Panc1 (cell line): ENCODE measurements around the gene KCNQ1. TPM values are rescaled to one million over a fixed set of nuclear protein-coding genes. Genes with fewer than 3 reads are reported as not detected.

Experiments
- ATAC-seq: fragments of 200-7000 bp; cut with Tn5 transposase; 2 replicates; pipeline ENCODE4 v1.9.1; 2020; ENCODE audit warnings: mild to moderate bottlenecking, moderate library complexity
- BruUV-seq: library from RNA; stranded (reverse); fragments of 400-500 nt; replicated peaks from 2 replicates; lab custom pipeline; 2021; lab: Mats Ljungman, UMichigan
- CTCF ChIA-PET: fragments of 300-600 bp; sonication (Branson Sonifier 250); formaldehyde crosslinking; loops from one replicate; lab custom pipeline; 2022; ENCODE audit warnings: antibody characterized with exemption; lab: Charles Lee
- POLR2A ChIA-PET: fragments of 300-600 bp; sonication (Branson Sonifier 250); formaldehyde crosslinking; loops from one replicate; lab custom pipeline; 2022; ENCODE audit warnings: antibody characterized with exemption; lab: Charles Lee
- DNase-seq: peaks from one replicate; pipeline ENCODE4 v3.0.0-alpha.2; 2010; ENCODE audit warnings: low read depth, low spot score
- H3K27ac ChIP-seq: 2 replicates; pipeline ENCODE4 v1.5.1; 2011; ENCODE audit warnings: mild to moderate bottlenecking, low read length, inconsistent platforms
- H3K27me3 ChIP-seq: fragments of 200-500 bp; sonication (Bioruptor generic); 2 replicates; pipeline ENCODE4 v1.6.0; 2014; ENCODE audit warnings: low read length, inconsistent platforms; ENCODE audit not compliant: control insufficient read depth, insufficient read depth
- H3K36me3 ChIP-seq: fragments of 200-500 bp; sonication (Bioruptor generic); 2 replicates; pipeline ENCODE4 v1.5.1; 2014; ENCODE audit warnings: inconsistent platforms, mild to moderate bottlenecking, low read length, moderate library complexity; ENCODE audit not compliant: control insufficient read depth, insufficient read depth
- H3K4me1 ChIP-seq: 2 replicates; pipeline ENCODE4 v1.5.1; 2011; ENCODE audit warnings: inconsistent platforms, mild to moderate bottlenecking, low read length, moderate library complexity; ENCODE audit not compliant: control insufficient read depth, insufficient read depth
- H3K4me3 ChIP-seq, 2 experiments: 2 replicates each; pipeline ENCODE4 v1.5.1; 2011 to 2012; ENCODE audit warnings: low read depth in 2 of 2, low read length in 2 of 2, mild to moderate bottlenecking in 2 of 2, inconsistent platforms in 1 of 2, moderate library complexity in 1 of 2
- H3K9me3 ChIP-seq: fragments of 200-500 bp; sonication (Bioruptor generic); 2 replicates; pipeline ENCODE4 v1.5.1; 2014; ENCODE audit warnings: low read depth, mild to moderate bottlenecking, inconsistent platforms, low read length, moderate library complexity; ENCODE audit not compliant: control insufficient read depth, insufficient read depth
- POLR2AphosphoS5 ChIP-seq: IDR thresholded peaks from 2 replicates; pipeline ENCODE4 v1.6.1; 2012; ENCODE audit warnings: mild to moderate bottlenecking, low read depth, low read length, moderate library complexity
- SIN3A ChIP-seq: IDR thresholded peaks from 2 replicates; pipeline ENCODE4 v1.6.1; 2012; ENCODE audit warnings: low read depth, mild to moderate bottlenecking, low read length, moderate library complexity, borderline replicate concordance; ENCODE audit not compliant: insufficient read depth
- TCF7L2 ChIP-seq: IDR thresholded peaks from 2 replicates; pipeline ENCODE4 v1.6.1; 2011; ENCODE audit warnings: mild to moderate bottlenecking, low read depth, low read length, inconsistent platforms
- in situ Hi-C: cut with HindIII; loops from 2 replicates; pipeline ENCODE4 v1.10.0; 2016; ENCODE audit warnings: low sequenced_read_pairs, low pct_unique_long_range_greater_than_20kb
- intact Hi-C: fragments of 100-400 bp; cut with micrococcal nuclease; formaldehyde crosslinking; loops from one replicate; pipeline ENCODE4 v1.10.0; 2022; ENCODE audit not compliant: unreplicated experiment
- total RNA-seq: library from RNA; stranded (reverse); gene quantifications from one replicate; pipeline ENCODE4 v1.2.1, GENCODE V29; 2021; ENCODE audit not compliant: unreplicated experiment
- TF ChIP-seq, protein P1 (sequence below), 2 experiments: IDR thresholded peaks; 2 replicates each; pipeline ENCODE4 v1.6.1; 2011 to 2012; ENCODE audit warnings: low read depth in 2 of 2, control low read depth in 1 of 2, low read length in 1 of 2, mild to moderate bottlenecking in 1 of 2, moderate library complexity in 1 of 2; ENCODE audit not compliant: insufficient read depth in 1 of 2
- TF ChIP-seq, protein P2 (sequence below): fragments of 450-650 bp; IDR thresholded peaks from 2 replicates; pipeline ENCODE4 v1.5.1; 2017; ENCODE audit warnings: mild to moderate bottlenecking

The KCNQ1 gene
- total RNA-seq, 1 experiment from 2014 or later, result 1.0 TPM

DNA sequence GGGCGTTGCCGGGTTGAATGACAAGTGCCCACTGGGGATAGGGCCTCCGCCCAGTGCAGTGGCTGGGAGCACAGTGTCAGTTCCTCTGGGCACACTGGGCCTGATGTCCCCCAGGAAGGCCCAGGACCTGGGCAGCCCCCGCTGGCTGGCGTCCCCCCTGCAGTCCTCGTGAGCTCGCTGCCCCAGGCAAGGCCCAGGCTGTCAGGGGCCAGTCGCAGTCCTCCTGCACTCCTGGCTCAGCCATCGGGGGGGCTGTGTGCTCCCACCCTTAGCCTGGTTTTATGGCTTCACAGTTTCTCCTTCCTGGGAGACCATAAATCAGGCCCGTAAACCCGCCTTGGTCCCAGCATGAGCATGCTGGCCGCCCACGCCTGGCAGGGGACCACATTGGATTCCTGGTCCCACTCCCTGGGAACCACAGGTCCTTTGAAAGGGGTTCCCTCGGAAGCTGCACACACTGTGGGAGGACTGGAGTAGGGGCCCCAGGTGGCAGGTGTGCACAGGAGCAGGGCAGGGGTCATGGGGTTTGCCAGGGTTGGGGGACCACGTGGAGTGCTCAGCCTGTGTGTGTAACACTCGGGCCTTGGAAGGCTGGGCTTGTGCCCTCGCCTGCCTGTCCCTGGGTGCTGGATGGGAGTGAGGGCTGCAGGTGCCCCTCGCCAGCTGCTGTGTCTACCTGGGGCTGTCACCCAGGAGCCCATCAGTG lies 141.4 kb downstream of the KCNQ1 start:
- intact Hi-C loops, result no loop called here
- BruUV-seq, result no TSS peak
- ATAC-seq, result no peak
- Histone ChIP-seq H3K27me3 (no peaks in the 10 kb centered on the region), H3K4me1 (no peaks in the 10 kb centered on the region), H3K36me3 (no peaks in the 10 kb centered on the region), H3K9me3 (no peaks in the 10 kb centered on the region), H3K4me3 (no peak overlapping the region), H3K27ac (no peak overlapping the region)
- CTCF ChIA-PET, result no interaction called here
- in situ Hi-C loops, result no loop called here
- no peak for DNase-seq
- POLR2A ChIA-PET, result no interaction called here
- no peak for TF ChIP-seq TCF7L2
- TF ChIP-seq SIN3A, result no peak
- TF ChIP-seq, protein P1, sequence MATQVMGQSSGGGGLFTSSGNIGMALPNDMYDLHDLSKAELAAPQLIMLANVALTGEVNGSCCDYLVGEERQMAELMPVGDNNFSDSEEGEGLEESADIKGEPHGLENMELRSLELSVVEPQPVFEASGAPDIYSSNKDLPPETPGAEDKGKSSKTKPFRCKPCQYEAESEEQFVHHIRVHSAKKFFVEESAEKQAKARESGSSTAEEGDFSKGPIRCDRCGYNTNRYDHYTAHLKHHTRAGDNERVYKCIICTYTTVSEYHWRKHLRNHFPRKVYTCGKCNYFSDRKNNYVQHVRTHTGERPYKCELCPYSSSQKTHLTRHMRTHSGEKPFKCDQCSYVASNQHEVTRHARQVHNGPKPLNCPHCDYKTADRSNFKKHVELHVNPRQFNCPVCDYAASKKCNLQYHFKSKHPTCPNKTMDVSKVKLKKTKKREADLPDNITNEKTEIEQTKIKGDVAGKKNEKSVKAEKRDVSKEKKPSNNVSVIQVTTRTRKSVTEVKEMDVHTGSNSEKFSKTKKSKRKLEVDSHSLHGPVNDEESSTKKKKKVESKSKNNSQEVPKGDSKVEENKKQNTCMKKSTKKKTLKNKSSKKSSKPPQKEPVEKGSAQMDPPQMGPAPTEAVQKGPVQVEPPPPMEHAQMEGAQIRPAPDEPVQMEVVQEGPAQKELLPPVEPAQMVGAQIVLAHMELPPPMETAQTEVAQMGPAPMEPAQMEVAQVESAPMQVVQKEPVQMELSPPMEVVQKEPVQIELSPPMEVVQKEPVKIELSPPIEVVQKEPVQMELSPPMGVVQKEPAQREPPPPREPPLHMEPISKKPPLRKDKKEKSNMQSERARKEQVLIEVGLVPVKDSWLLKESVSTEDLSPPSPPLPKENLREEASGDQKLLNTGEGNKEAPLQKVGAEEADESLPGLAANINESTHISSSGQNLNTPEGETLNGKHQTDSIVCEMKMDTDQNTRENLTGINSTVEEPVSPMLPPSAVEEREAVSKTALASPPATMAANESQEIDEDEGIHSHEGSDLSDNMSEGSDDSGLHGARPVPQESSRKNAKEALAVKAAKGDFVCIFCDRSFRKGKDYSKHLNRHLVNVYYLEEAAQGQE (IDR thresholded peaks at IDR 0.05; ENCODE audit: insufficient read depth in 1 of 2, low read depth in 2 of 2, low read length in 1 of 2), result no peak
- TF ChIP-seq POLR2AphosphoS5, result no peak
- TF ChIP-seq, protein P2, sequence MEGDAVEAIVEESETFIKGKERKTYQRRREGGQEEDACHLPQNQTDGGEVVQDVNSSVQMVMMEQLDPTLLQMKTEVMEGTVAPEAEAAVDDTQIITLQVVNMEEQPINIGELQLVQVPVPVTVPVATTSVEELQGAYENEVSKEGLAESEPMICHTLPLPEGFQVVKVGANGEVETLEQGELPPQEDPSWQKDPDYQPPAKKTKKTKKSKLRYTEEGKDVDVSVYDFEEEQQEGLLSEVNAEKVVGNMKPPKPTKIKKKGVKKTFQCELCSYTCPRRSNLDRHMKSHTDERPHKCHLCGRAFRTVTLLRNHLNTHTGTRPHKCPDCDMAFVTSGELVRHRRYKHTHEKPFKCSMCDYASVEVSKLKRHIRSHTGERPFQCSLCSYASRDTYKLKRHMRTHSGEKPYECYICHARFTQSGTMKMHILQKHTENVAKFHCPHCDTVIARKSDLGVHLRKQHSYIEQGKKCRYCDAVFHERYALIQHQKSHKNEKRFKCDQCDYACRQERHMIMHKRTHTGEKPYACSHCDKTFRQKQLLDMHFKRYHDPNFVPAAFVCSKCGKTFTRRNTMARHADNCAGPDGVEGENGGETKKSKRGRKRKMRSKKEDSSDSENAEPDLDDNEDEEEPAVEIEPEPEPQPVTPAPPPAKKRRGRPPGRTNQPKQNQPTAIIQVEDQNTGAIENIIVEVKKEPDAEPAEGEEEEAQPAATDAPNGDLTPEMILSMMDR, result no peak

DNA sequence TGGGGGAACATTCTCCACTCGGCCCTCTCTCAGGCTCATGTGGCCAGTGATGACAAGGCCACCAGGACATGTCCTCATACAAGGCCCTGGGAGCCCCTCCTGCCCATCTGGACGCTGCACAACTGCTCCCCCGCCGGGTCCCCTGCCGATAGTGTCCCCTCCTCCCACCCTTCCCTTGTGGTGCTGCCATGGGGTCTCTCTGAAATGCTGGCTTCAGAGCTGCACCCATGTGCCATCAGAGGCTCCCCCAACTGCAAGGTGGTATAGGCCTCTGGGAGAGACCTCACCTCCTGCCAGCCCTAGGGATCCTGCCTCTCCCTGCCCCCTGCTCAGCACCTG lies 142.0 kb downstream of the KCNQ1 start:
- in situ Hi-C loops (no loop called here), intact Hi-C loops (no loop called here)
- DNase-seq, result no peak
- ATAC-seq, result no peak
- ChIA-PET POLR2A (no interaction called here), CTCF (no interaction called here)
- H3K36me3 ChIP-seq, result no peaks in the 10 kb centered on the region
- H3K27me3 ChIP-seq, result no peaks in the 10 kb centered on the region
- TF ChIP-seq, protein P1 (IDR thresholded peaks at IDR 0.05; ENCODE audit: insufficient read depth in 1 of 2, low read depth in 2 of 2, low read length in 1 of 2), result no peak
- no peak for TF ChIP-seq SIN3A
- TF ChIP-seq, protein P2, result no peak
- no peak for TF ChIP-seq POLR2AphosphoS5
- no peak for TF ChIP-seq TCF7L2
- no peak overlapping the region for H3K27ac ChIP-seq
- H3K9me3 ChIP-seq, result no peaks in the 10 kb centered on the region
- BruUV-seq, result no TSS peak
- no peak overlapping the region for H3K4me3 ChIP-seq
- H3K4me1 ChIP-seq, result no peaks in the 10 kb centered on the region
